CD4-positive, alpha-beta T cell (primary cell): Measurements from ENCODE around the gene PRPF38A. TPM values are rescaled to one million over a fixed set of nuclear protein-coding genes. Genes with fewer than 3 reads are reported as not detected.
A peak's percentile ranks its signal among the peaks of the same experiment; 100 is the strongest.

Source experiments
- ATAC-seq: fragments of 200-7000 bp; cut with Tn5 transposase; one replicate; pipeline ENCODE4 v1.10.0; 2022; ENCODE audit warnings: mild to moderate bottlenecking; ENCODE audit not compliant: poor library complexity
- CTCF ChIA-PET: fragments of 350-600 bp; sonication (Branson Sonifier 250); formaldehyde crosslinking; loops from one replicate; lab custom pipeline; 2021; ENCODE audit warnings: antibody characterized with exemption, inconsistent platforms; lab: Charles Lee
- POLR2A ChIA-PET: fragments of 350-600 bp; sonication (Branson Sonifier 250); formaldehyde crosslinking; loops from one replicate; lab custom pipeline; 2021; ENCODE audit warnings: antibody characterized with exemption, inconsistent platforms; lab: Charles Lee
- DNase-seq, 14 experiments: peaks; one replicate each; pipeline ENCODE4 v3.0.0-alpha.2; 2013 to 2020; ENCODE audit warnings: mixed read lengths in 2 of 14
- H3K27ac ChIP-seq, 2 donors: one replicate each; pipeline versions ENCODE4 v1.5.1 to v1.7.0; 2013; ENCODE audit warnings: low read length in 2 of 2, low read depth in 1 of 2, mild to moderate bottlenecking in 1 of 2
- H3K27me3 ChIP-seq, 2 experiments: 1 replicate in 1 of 2; 2 replicates in 1 of 2; pipeline versions ENCODE4 v1.6.1 to v1.7.0; 2013; ENCODE audit warnings: low read length in 2 of 2, control low read depth in 1 of 2, mild to moderate bottlenecking in 1 of 2, moderate library complexity in 1 of 2; ENCODE audit not compliant: insufficient read depth in 2 of 2, control insufficient read depth in 1 of 2
- H3K36me3 ChIP-seq: one replicate; pipeline ENCODE4 v1.6.1; 2013; ENCODE audit warnings: low read length, control low read depth; ENCODE audit not compliant: insufficient read depth
- H3K4me1 ChIP-seq: one replicate; pipeline ENCODE4 v1.6.1; 2013; ENCODE audit warnings: low read length, control low read depth; ENCODE audit not compliant: insufficient read depth
- H3K4me3 ChIP-seq: one replicate; pipeline ENCODE4 v1.5.1; 2013; ENCODE audit warnings: mild to moderate bottlenecking, low read length, moderate library complexity
- H3K9me3 ChIP-seq, 2 experiments: 1 replicate in 1 of 2; 2 replicates in 1 of 2; pipeline versions ENCODE4 v1.6.1 to v1.7.0; 2013; ENCODE audit warnings: low read length in 2 of 2, mild to moderate bottlenecking in 2 of 2, control low read depth in 1 of 2, moderate library complexity in 1 of 2; ENCODE audit not compliant: control insufficient read depth in 1 of 2, insufficient read depth in 1 of 2
- H3K27ac Mint-ChIP-seq: one replicate; pipeline ENCODE4 v1.8.0; 2020; ENCODE audit warnings: mixed read lengths
- H3K27me3 Mint-ChIP-seq: one replicate; pipeline ENCODE4 v1.8.0; 2021; ENCODE audit warnings: mixed read lengths
- H3K36me3 Mint-ChIP-seq: one replicate; pipeline ENCODE4 v1.8.0; 2021; ENCODE audit warnings: low read depth, mixed read lengths
- H3K4me1 Mint-ChIP-seq: one replicate; pipeline ENCODE4 v1.8.0; 2021; ENCODE audit warnings: low read depth, mixed read lengths
- H3K4me3 Mint-ChIP-seq: one replicate; pipeline ENCODE4 v1.8.0; 2020; ENCODE audit warnings: mild to moderate bottlenecking, mixed read lengths
- H3K9me3 Mint-ChIP-seq: one replicate; pipeline ENCODE4 v1.8.0; 2020; ENCODE audit warnings: mixed read lengths
- intact Hi-C, 2 experiments: fragments of 100-400 bp; cut with DNase I in 1 of 2; cut with micrococcal nuclease in 1 of 2; formaldehyde crosslinking; loops; one replicate each; pipeline versions ENCODE4 v1.15.1 to v1.9.0; 2023 to 2025; cut with DNase I, micrococcal nuclease
- polyA plus RNA-seq, 2 donors: library from polyadenylated mRNA; unstranded; fragments of 120-200 nt; gene quantifications; one replicate each; pipeline ENCODE4 v1.2.1, GENCODE V29; 2013
- total RNA-seq, 174 experiments: library from RNA in 2 of 174; stranded (reverse) in 2 of 174; gene quantifications; one replicate each; pipeline ENCODE4 v1.2.3 and lab custom pipeline; 2021 to 2026
- TF ChIP-seq, protein P1 (sequence below): fragments of 200-600 bp; IDR thresholded peaks from one replicate; pipeline ENCODE4 v1.8.0; 2022; ENCODE audit warnings: antibody characterized with exemption, mild to moderate bottlenecking

The PRPF38A gene, protein sequence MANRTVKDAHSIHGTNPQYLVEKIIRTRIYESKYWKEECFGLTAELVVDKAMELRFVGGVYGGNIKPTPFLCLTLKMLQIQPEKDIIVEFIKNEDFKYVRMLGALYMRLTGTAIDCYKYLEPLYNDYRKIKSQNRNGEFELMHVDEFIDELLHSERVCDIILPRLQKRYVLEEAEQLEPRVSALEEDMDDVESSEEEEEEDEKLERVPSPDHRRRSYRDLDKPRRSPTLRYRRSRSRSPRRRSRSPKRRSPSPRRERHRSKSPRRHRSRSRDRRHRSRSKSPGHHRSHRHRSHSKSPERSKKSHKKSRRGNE
- total RNA-seq (10 to 100 TPM; 56.2 to 63.6 TPM), total RNA-seq (lab: John Stamatoyannopoulos, UW) (64.6 to 141 (median 92.7) reads per million in 172 experiments)
- 44.5 TPM for polyA plus RNA-seq (2013, experiment 1 of 2)
- 40.1 TPM for polyA plus RNA-seq (2013, experiment 2 of 2)

DNA sequence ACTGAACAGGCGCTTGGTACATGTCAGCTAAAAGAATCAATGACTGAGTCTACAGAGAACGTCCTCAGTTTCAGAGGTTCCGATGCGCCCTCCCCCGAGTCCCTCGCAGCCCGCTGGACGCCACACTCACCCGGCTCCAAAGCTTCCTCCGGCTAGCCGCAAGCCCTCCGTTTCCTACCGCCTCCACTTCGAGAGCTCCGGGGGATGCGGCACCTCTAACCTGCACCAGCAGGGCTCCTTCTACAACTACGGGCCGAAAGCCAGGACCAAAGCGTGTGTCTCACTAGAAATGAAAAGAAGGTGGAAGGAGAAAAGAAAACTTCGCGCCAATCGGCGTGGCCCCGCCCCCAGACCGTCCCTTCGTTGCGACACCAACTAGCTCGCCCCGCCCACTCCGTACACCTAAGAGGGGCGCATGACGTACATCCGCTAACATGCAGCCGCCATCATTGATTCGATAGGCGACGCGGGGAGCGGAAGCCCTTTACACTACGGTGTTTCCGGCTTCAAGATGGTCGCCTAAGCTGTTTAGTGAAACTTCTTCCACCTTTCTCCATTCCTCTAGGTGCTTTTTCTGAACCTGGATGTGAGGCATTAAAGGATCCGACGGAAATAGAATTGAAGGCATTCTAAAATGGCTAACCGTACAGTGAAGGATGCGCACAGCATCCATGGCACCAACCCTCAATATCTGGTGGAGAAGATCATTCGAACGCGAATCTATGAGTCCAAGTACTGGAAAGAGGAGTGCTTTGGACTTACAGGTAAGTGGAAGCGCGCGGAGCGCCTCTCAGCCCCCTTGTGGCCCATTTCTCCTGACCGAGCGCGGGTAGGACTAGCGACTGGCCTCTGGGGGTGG is at the start of gene PRPF38A, which contains the start of gene ORC1:
Gene PRPF38A (plus strand): TSS at position 487 of the 859 bp plus-strand sequence. CDS start 148 bp downstream, at position 635.
Gene ORC1 (minus strand): TSS at position 308 of the 859 bp plus-strand sequence. CDS start 2,200 bp downstream, outside the sequence.
- Mint-ChIP-seq H3K4me1 (peaks cover 48% of the 10 kb centered on the region), H3K27ac (peak within 1 kb of the TSS; percentile 99), H3K27me3 (no peaks in the 10 kb centered on the region), H3K36me3 (peaks cover 47% of the 10 kb centered on the region), H3K4me3 (peak within 1 kb of the TSS; percentile 98), H3K9me3 (no peaks in the 10 kb centered on the region)
- peaks cover 13% of the 10 kb centered on the region for H3K4me1 ChIP-seq
- peak; percentile 89 for ATAC-seq
- peak; percentile 94 to 100 (median 97) for DNase-seq
- TF ChIP-seq, protein P1, sequence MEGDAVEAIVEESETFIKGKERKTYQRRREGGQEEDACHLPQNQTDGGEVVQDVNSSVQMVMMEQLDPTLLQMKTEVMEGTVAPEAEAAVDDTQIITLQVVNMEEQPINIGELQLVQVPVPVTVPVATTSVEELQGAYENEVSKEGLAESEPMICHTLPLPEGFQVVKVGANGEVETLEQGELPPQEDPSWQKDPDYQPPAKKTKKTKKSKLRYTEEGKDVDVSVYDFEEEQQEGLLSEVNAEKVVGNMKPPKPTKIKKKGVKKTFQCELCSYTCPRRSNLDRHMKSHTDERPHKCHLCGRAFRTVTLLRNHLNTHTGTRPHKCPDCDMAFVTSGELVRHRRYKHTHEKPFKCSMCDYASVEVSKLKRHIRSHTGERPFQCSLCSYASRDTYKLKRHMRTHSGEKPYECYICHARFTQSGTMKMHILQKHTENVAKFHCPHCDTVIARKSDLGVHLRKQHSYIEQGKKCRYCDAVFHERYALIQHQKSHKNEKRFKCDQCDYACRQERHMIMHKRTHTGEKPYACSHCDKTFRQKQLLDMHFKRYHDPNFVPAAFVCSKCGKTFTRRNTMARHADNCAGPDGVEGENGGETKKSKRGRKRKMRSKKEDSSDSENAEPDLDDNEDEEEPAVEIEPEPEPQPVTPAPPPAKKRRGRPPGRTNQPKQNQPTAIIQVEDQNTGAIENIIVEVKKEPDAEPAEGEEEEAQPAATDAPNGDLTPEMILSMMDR: peak; percentile 34
- H3K4me3 ChIP-seq: peak within 1 kb of the TSS; percentile 62
- CTCF ChIA-PET: interaction anchor here (0.7 to 3.1 kb wide), 11 partner anchors 14 to 371 kb away, joined by 3 to 35 read pairs (median 5); partner anchors contain the start of genes CC2D1B, KTI12, SHISAL2A and TUT4
- H3K27ac ChIP-seq: peak within 1 kb of the TSS; percentile 88 to 89
- no peaks in the 10 kb centered on the region for H3K9me3 ChIP-seq
- peaks cover 28% of the 10 kb centered on the region for H3K36me3 ChIP-seq
- POLR2A ChIA-PET: interaction anchor here (0.7 to 3.3 kb wide), 29 partner anchors 9 to 1541 kb away, joined by 3 to 72 read pairs (median 5); partner anchors contain the start of genes BTF3L4, CC2D1B, ECHDC2 and IFT25
- no peaks in the 10 kb centered on the region for H3K27me3 ChIP-seq
- intact Hi-C loops: loop anchor here (1.0 to 10.0 kb wide), 7 partner anchors 14 to 520 kb away; partner anchors contain the start of genes BTF3L4 (in 1 of the 2), ECHDC2 (in 1 of the 2), SCP2 (in 1 of the 2) and TXNDC12 (in 1 of the 2)

DNA sequence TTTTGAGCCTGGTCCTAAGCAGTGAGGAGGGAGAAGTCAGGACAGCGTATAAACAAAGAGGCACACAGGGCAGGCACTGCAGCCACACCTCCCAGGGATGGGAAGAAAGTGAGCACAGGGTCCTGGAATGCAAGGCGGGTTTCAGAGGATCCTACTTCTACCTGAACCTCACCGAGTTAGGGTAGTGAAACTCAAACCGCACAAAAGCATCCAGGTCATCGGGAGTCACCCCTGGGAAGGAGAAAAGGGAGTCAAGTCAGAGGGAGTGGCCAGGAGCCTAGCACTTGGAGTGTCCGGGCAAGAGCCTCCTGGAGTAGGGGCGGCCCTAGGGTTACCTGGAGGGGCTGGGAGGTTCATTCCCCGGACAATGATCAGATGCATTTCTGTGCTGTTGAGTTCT is 49.0 kb upstream of the PRPF38A start:
- H3K27me3 ChIP-seq: no peaks in the 10 kb centered on the region
- H3K36me3 ChIP-seq: peaks cover 84% of the 10 kb centered on the region
- H3K36me3 Mint-ChIP-seq: peaks cover 87% of the 10 kb centered on the region
- CTCF ChIA-PET: interaction anchor here (0.6 kb wide), 1 partner anchor 75 kb away, joined by 3 read pairs; no protein-coding TSS in a partner anchor
- no peaks in the 10 kb centered on the region for H3K9me3 ChIP-seq
- no peak overlapping the region for H3K27ac Mint-ChIP-seq
- no peaks in the 10 kb centered on the region for H3K4me1 ChIP-seq
- no peaks in the 10 kb centered on the region for H3K4me1 Mint-ChIP-seq
- intact Hi-C loops: no loop called here
- POLR2A ChIA-PET: interaction anchor here (1.8 kb wide), 1 partner anchor 11 kb away, joined by 6 read pairs; the partner anchor contains the start of gene CC2D1B
- H3K4me3 ChIP-seq: no peak overlapping the region
- H3K27ac ChIP-seq: no peak overlapping the region
- no peak overlapping the region for H3K4me3 Mint-ChIP-seq
- TF ChIP-seq, protein P1: no peak
- H3K27me3 Mint-ChIP-seq: no peaks in the 10 kb centered on the region
- H3K9me3 Mint-ChIP-seq: no peaks in the 10 kb centered on the region
- no peak for ATAC-seq
- DNase-seq: no peak
